Small intestine (tissue), 7 donors: ENCODE measurements around the gene RAB40C. TPM values are rescaled to one million over a fixed set of nuclear protein-coding genes. Genes with fewer than 3 reads are reported as not detected.

Experiments
- DNase-seq, 2 donors: peaks; one replicate each; pipeline versions ENCODE4 v3.0.0 to v3.0.0-alpha.2; 2013
- FAIRE-seq: peaks from 2 replicates; lab custom pipeline; 2012; peaks lifted over from hg19 to GRCh38; lab: Jason Lieb, UNC
- H3K27ac ChIP-seq, 3 donors: one replicate each; pipeline ENCODE4 v1.5.1; 2013; ENCODE audit warnings: low read length in 2 of 3, mild to moderate bottlenecking in 2 of 3, control low read depth in 1 of 3, inconsistent platforms in 1 of 3, low read depth in 1 of 3, moderate library complexity in 1 of 3
- H3K27me3 ChIP-seq, 3 donors: one replicate each; pipeline ENCODE4 v1.6.1; 2013; ENCODE audit warnings: low read length in 3 of 3, inconsistent platforms in 1 of 3; ENCODE audit not compliant: control insufficient read depth in 3 of 3, insufficient read depth in 3 of 3
- H3K36me3 ChIP-seq, 3 donors: one replicate each; pipeline ENCODE4 v1.6.1; 2013; ENCODE audit warnings: low read length in 3 of 3, inconsistent platforms in 1 of 3, low read depth in 1 of 3, mild to moderate bottlenecking in 1 of 3, moderate library complexity in 1 of 3; ENCODE audit not compliant: control insufficient read depth in 3 of 3, insufficient read depth in 2 of 3
- H3K4me1 ChIP-seq, 3 donors: one replicate each; pipeline ENCODE4 v1.6.1; 2013; ENCODE audit warnings: low read length in 2 of 3, inconsistent platforms in 1 of 3, low read depth in 1 of 3, mild to moderate bottlenecking in 1 of 3, moderate library complexity in 1 of 3; ENCODE audit not compliant: control insufficient read depth in 3 of 3, insufficient read depth in 2 of 3
- H3K4me3 ChIP-seq, 3 donors: one replicate each; pipeline ENCODE4 v1.5.1; 2013; ENCODE audit warnings: low read length in 3 of 3, control low read depth in 1 of 3, inconsistent platforms in 1 of 3, low read depth in 1 of 3, mild to moderate bottlenecking in 1 of 3, moderate library complexity in 1 of 3
- H3K9me3 ChIP-seq, 2 donors: one replicate each; pipeline ENCODE4 v1.6.1; 2013; ENCODE audit warnings: low read depth in 1 of 2, low read length in 1 of 2; ENCODE audit not compliant: control insufficient read depth in 2 of 2, insufficient read depth in 1 of 2
- WGBS, 3 donors: extraction: QIAGEN DNeasy Blood & Tissue Kit; methylation state at CpG; one replicate each; pipeline ENCODE4 v1.1.7; 2013; 5-methylcytosine and 5-hydroxymethylcytosine counted together
- polyA plus RNA-seq, 4 donors: library from polyadenylated mRNA; stranded (reverse) in 3 of 4; unstranded in 1 of 4; fragments of 200-250 nt in 3 of 4; fragments of 120-200 nt in 1 of 4; gene quantifications; one replicate each; pipeline versions ENCODE4 v1.2.1 to v1.2.3, GENCODE V29; 2013
- donor health status: healthy with polysubstance abuse.
- donor health status: control.
- donor health status: control.
- donor health status: Bipolar disorder and iron deficiency.
- donor health status: healthy.

The RAB40C gene
- polyA plus RNA-seq, 4 donors: 28.9 to 49.0 (median 34.6) TPM

GRCh38 chr16:648781-649589 is 59.1 kb downstream of the RAB40C start, which contains the start of gene WDR90:
Gene WDR90, plus strand, starts transcription at chr16:649365. Its CDS starts 52 bp downstream, at chr16:649417.
- Histone ChIP-seq H3K36me3 (peaks cover 0 to 84% (median 0%) of the 10 kb centered on the region in 3 donors), H3K27me3 (no peaks in the 10 kb centered on the region), H3K4me3 (peak within 1 kb of the TSS; percentile 42 to 80 (median 60)), H3K9me3 (no peaks in the 10 kb centered on the region), H3K27ac (peak within 1 kb of the TSS; percentile 86 to 98 (median 97)), H3K4me1 (peaks cover 0 to 51% (median 5%) of the 10 kb centered on the region in 3 donors)
- 1 to 2% (median 1%) methylated on average over 75 to 91 of the region's 91 CpGs for WGBS, 3 donors
- DNase-seq (peak; percentile 95 to 99), FAIRE-seq (no peak)

- Histone ChIP-seq H3K4me1 (peaks cover 0 to 47% (median 2%) of the 10 kb centered on the region in 3 donors), H3K27ac (no peak overlapping the region)
Measured at GRCh38 chr16:649631-650030, 59.8 kb downstream of the RAB40C start.

GRCh38 chr16:651844-652243 is 62.0 kb downstream of the RAB40C start:
- Histone ChIP-seq H3K4me3 (no peak overlapping the region), H3K27me3 (no peaks in the 10 kb centered on the region), H3K9me3 (no peaks in the 10 kb centered on the region), H3K27ac (no peak overlapping the region), H3K36me3 (peaks cover 0 to 82% (median 0%) of the 10 kb centered on the region in 3 donors), H3K4me1 (peaks cover 0 to 28% (median 0%) of the 10 kb centered on the region in 3 donors)
- DNase-seq (no peak), FAIRE-seq (no peak)
- WGBS, 3 donors: 92 to 93% (median 93%) methylated on average over 16 to 22 of the region's 22 CpGs

More at GRCh38 chr16:649631-650030, 59.8 kb downstream of the RAB40C start:
- Histone ChIP-seq H3K36me3 (peaks cover 0 to 82% (median 0%) of the 10 kb centered on the region in 3 donors), H3K27me3 (no peaks in the 10 kb centered on the region), H3K4me3 (peak overlapping the region; percentile 30 to 80 (median 60)), H3K9me3 (no peaks in the 10 kb centered on the region)
- FAIRE-seq (no peak), DNase-seq (no peak)
- WGBS, 3 donors: 1 to 3% (median 2%) methylated on average over 9 to 44 of the region's 44 CpGs

GRCh38 chr16:652454-653305 is 62.8 kb downstream of the RAB40C start:
- H3K4me3 ChIP-seq: no peak overlapping the region
- FAIRE-seq (no peak), DNase-seq (no peak)

GRCh38 chr16:654034-654433 is 64.2 kb downstream of the RAB40C start:
- Histone ChIP-seq H3K27me3 (no peaks in the 10 kb centered on the region), H3K27ac (no peak overlapping the region), H3K36me3 (peaks cover 0 to 86% (median 0%) of the 10 kb centered on the region in 3 donors), H3K4me3 (no peak overlapping the region), H3K4me1 (peaks cover 0 to 8% (median 0%) of the 10 kb centered on the region in 3 donors), H3K9me3 (no peaks in the 10 kb centered on the region)
- WGBS, 3 donors: 91 to 92% (median 91%) methylated on average over 12 of the region's 12 CpGs
- FAIRE-seq: no peak
- no peak for DNase-seq

More at GRCh38 chr16:652454-653305, 62.8 kb downstream of the RAB40C start:
- H3K36me3 ChIP-seq: peaks cover 0 to 82% (median 0%) of the 10 kb centered on the region in 3 donors
- H3K4me1 ChIP-seq: peaks cover 0 to 19% (median 0%) of the 10 kb centered on the region in 3 donors
- no peak overlapping the region for H3K27ac ChIP-seq
- no peaks in the 10 kb centered on the region for H3K27me3 ChIP-seq
- H3K9me3 ChIP-seq: no peaks in the 10 kb centered on the region
- WGBS, 3 donors: 87 to 89% (median 88%) methylated on average over 23 to 28 of the region's 28 CpGs

GRCh38 chr16:657487-657886 is 67.6 kb downstream of the RAB40C start:
- peaks cover 0 to 17% (median 0%) of the 10 kb centered on the region in 3 donors for H3K4me1 ChIP-seq
- no peaks in the 10 kb centered on the region for H3K27me3 ChIP-seq
- H3K36me3 ChIP-seq: peaks cover 0 to 89% (median 0%) of the 10 kb centered on the region in 3 donors
- H3K9me3 ChIP-seq: no peaks in the 10 kb centered on the region
- no peak overlapping the region for H3K4me3 ChIP-seq
- FAIRE-seq (no peak), DNase-seq (no peak)
- 93 to 98% (median 96%) methylated on average over 14 to 22 of the region's 22 CpGs for WGBS, 3 donors
- H3K27ac ChIP-seq: no peak overlapping the region

GRCh38 chr16:658679-659571 is 69.1 kb downstream of the RAB40C start:
- 90 to 91% (median 90%) methylated on average over 28 to 35 of the region's 35 CpGs for WGBS, 3 donors
- H3K36me3 ChIP-seq: peaks cover 0 to 87% (median 0%) of the 10 kb centered on the region in 3 donors
- no peak for DNase-seq

More at GRCh38 chr16:658679-659571, 69.1 kb downstream of the RAB40C start:
- Histone ChIP-seq H3K9me3 (no peaks in the 10 kb centered on the region), H3K4me3 (no peak overlapping the region), H3K4me1 (peaks cover 0 to 17% (median 0%) of the 10 kb centered on the region in 3 donors), H3K27me3 (no peaks in the 10 kb centered on the region), H3K27ac (no peak overlapping the region)
- no peak for FAIRE-seq
